SK-N-SH (cell line): ENCODE results near the gene CDH11.

Source experiments
- CTCF ChIP-seq: fragments of 200-600 bp; sonication (generic); IDR thresholded peaks from 2 replicates; pipeline ENCODE4 v1.6.1; 2017; ENCODE audit warnings: antibody characterized with exemption, mild to moderate bottlenecking, moderate library complexity
- ELF1 ChIP-seq: IDR thresholded peaks from 2 replicates; pipeline ENCODE4 v1.4.0; 2012
- EP300 ChIP-seq, 2 experiments: IDR thresholded peaks; 2 replicates each; pipeline versions ENCODE4 v1.4.0 to v1.6.1; 2012; ENCODE audit warnings: borderline replicate concordance in 1 of 2, low read depth in 1 of 2, low read length in 1 of 2
- GABPA ChIP-seq: IDR thresholded peaks from 2 replicates; pipeline ENCODE4 v1.4.0; 2012; ENCODE audit warnings: low read depth, mild to moderate bottlenecking
- MAX ChIP-seq: IDR thresholded peaks from 2 replicates; pipeline ENCODE4 v1.4.0; 2012; ENCODE audit warnings: low read depth
- MXI1 ChIP-seq: IDR thresholded peaks from 2 replicates; pipeline ENCODE4 v1.6.1; 2012; ENCODE audit warnings: mild to moderate bottlenecking, low read depth, low read length, improper control_type of control experiment
- RAD21 ChIP-seq: IDR thresholded peaks from 2 replicates; pipeline ENCODE4 v1.6.1; 2012; ENCODE audit warnings: mild to moderate bottlenecking, low read length
- RCOR1 ChIP-seq: fragments of 150-350 bp; IDR thresholded peaks from 2 replicates; pipeline ENCODE4 v1.6.1; 2017; ENCODE audit warnings: antibody characterized with exemption, low read length
- RXRA ChIP-seq: IDR thresholded peaks from 2 replicates; pipeline ENCODE4 v1.4.0; 2012; ENCODE audit warnings: low read depth, mild to moderate bottlenecking, borderline replicate concordance
- TCF12 ChIP-seq: IDR thresholded peaks from 2 replicates; pipeline ENCODE4 v1.4.0; 2012
- TF ChIP-seq, protein P1 (sequence below): IDR thresholded peaks from 2 replicates; pipeline ENCODE4 v1.6.1; 2012; ENCODE audit warnings: mild to moderate bottlenecking, low read depth, low read length, moderate library complexity

GRCh38 chr16:65154321-65154720 lies 32.5 kb upstream of the CDH11 start:
- TF ChIP-seq CTCF (no peak), MXI1 (no peak), EP300 (IDR thresholded peaks at IDR 0.05; ENCODE audit: borderline replicate concordance in 1 of 2, low read depth in 1 of 2, low read length in 1 of 2) (no peak), MAX (no peak), TCF12 (no peak), ELF1 (no peak), RAD21 (no peak), GABPA (no peak), RCOR1 (no peak), RXRA (no peak)
- TF ChIP-seq, protein P1, sequence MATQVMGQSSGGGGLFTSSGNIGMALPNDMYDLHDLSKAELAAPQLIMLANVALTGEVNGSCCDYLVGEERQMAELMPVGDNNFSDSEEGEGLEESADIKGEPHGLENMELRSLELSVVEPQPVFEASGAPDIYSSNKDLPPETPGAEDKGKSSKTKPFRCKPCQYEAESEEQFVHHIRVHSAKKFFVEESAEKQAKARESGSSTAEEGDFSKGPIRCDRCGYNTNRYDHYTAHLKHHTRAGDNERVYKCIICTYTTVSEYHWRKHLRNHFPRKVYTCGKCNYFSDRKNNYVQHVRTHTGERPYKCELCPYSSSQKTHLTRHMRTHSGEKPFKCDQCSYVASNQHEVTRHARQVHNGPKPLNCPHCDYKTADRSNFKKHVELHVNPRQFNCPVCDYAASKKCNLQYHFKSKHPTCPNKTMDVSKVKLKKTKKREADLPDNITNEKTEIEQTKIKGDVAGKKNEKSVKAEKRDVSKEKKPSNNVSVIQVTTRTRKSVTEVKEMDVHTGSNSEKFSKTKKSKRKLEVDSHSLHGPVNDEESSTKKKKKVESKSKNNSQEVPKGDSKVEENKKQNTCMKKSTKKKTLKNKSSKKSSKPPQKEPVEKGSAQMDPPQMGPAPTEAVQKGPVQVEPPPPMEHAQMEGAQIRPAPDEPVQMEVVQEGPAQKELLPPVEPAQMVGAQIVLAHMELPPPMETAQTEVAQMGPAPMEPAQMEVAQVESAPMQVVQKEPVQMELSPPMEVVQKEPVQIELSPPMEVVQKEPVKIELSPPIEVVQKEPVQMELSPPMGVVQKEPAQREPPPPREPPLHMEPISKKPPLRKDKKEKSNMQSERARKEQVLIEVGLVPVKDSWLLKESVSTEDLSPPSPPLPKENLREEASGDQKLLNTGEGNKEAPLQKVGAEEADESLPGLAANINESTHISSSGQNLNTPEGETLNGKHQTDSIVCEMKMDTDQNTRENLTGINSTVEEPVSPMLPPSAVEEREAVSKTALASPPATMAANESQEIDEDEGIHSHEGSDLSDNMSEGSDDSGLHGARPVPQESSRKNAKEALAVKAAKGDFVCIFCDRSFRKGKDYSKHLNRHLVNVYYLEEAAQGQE: peak; percentile 85
